ENCODE data around the gene DPH1. TPM values are rescaled to one million over a fixed set of nuclear protein-coding genes. Genes with fewer than 3 reads are reported as not detected.

The DPH1 gene
- 10 to 100 TPM; 40.1 to 45.0 TPM for total RNA-seq

DNA sequence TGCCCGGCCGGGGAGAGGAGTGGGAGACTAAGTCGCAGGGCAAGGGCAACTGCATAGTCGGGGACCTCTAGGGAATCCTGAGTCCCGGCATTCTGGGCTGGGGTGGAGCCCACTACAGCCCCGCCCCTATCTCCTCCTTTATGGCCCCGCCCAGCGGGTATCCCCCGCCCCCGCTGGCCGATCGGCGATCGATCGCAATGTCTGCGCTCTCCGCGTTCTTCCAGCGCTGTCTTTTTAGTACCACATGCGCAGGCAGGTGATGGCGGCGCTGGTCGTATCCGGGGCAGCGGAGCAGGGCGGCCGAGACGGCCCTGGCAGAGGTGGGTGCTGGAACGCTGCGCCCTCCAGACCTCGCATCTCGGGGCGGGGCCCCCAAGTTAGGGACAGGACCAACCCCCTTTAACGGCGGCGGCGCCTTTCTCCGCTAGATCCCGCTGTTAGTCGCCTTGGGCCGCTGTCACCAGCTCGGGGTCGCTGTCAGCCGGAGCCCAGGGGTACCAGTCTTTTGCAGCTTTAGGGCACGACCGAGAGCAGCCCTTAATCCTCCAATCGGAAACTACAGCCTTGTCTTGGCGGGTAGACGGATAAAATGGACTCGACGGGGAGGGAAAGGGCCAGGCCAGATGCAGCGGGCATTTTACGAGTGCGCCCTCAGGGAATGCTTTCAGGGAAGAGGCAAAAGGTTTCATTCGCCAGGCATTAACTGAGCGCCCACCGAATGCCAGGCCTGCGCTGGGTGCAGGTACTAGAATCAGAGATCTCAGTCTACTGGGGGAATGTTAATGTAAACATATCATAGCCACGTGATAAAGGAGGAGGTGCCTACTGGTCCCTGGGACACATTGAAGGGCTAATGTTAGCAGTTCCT is at the start of gene DPH1:
DPH1 (plus strand) TSS at position 243 of the 868 bp plus-strand sequence; CDS start at position 260, 17 bp downstream.
- POLR2A ChIA-PET, result no interaction called here
- CTCF ChIA-PET, result interaction anchor here (0.7 to 2.0 kb wide), 3 partner anchors 24 to 262 kb away, joined by 3 to 5 read pairs (median 5); no protein-coding TSS in a partner anchor

DNA sequence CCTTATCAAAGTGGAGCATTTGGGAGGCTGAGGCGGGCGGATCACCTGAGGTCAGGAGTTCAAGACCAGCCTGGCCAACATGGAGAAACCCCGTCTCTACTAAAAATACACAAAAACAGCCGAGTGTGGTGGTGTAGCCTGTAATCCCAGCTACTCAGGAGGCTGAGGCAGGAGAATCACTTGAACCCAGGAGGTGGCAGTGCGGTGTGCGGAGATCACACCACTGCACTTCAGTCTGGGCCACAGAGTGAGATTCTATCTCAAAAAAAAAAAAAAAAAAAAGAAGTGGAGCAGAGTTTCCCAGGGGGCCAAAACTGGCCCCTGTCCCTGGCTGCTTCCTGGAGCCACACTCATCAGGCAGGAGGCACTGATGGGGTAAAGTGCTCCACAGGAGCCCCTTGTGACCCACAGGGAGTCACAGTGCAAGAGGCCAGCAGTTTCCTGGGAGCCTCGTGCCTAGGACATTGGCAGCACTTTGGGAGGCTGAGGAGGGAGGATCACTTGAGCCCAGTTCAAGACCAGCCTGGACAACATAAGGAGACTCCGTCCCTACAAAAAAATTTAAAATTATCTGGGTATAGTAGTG is 49.2 kb upstream of the DPH1 start:
- CTCF ChIA-PET, result no interaction called here
- POLR2A ChIA-PET, result no interaction called here

DNA sequence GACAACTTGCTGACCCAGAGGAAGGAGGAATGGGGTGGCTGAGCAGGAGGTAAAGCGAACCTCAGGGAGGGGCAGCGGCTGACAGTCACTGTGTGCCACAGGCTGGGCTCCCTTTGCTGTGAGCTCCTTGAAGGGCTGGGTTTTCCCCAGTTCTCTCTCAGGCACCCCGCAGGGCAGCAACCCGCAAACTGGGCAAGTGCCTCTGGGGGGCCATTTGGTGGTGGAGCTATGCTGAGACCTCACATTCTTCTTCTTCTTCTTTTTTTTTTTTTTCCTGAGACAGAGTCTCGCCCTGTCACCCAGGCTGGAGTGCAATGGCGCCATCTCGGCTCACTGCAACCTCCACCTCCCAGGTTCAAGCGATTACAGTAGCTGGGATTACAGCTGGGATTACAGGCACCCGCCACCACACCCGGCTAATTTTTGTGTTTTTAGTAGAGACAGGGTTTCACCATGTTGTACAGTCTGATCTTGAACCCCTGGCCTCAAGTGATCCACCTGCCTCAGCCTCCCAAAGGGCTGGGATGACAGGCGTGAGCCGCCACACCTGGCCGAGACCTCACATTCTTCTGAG is 47.1 kb upstream of the DPH1 start:
- ChIA-PET CTCF (interaction anchor here (0.7 kb wide), 1 partner anchor 13 kb away, joined by 3 read pairs; no protein-coding TSS in a partner anchor), POLR2A (interaction anchor here (0.6 kb wide), 1 partner anchor 9 kb away, joined by 3 read pairs; no protein-coding TSS in a partner anchor)

DNA sequence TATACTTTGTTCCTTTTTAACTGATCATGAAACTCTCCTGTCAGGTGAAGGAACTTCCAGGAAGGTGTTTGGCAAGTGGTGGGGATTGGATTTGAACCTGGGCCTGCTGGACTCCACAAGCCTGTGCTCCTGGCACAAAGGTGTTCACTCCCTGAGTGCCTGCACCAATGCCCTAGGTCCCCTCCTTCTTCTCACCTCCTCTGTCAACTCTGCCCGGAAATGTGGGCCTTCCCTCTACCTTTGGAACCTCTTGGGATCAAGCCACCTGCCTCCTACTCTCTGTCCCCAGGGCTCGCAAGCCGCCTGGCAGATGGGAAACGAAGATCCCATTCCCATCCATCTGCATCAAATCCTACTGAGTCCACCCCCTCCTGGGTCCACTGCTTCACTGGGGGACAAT is 44.9 kb upstream of the DPH1 start:
- CTCF ChIA-PET, result interaction anchor here (0.5 kb wide), 1 partner anchor 9 kb away, joined by 3 read pairs; no protein-coding TSS in a partner anchor
- POLR2A ChIA-PET, result no interaction called here

DNA sequence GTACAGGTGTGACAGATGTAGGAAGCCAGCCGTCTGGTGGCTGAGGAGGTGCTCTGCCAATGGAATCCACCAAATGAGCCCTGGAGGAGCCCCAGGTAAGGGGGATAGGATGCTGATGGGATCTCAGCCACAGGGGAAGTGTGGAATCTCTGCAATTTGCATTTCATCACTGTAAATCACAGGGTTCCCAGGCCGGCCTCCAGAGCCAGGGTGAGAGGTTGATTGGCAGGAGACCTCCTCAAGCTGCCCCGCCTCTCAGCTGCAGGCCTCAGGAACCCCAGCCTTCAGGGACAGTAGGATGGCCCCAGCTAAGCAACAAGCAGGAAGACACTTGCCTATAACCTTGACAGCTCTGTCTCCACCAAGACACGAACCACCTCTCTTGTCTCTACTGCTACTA is 44.3 kb upstream of the DPH1 start:
- ChIA-PET CTCF (no interaction called here), POLR2A (no interaction called here)

DNA sequence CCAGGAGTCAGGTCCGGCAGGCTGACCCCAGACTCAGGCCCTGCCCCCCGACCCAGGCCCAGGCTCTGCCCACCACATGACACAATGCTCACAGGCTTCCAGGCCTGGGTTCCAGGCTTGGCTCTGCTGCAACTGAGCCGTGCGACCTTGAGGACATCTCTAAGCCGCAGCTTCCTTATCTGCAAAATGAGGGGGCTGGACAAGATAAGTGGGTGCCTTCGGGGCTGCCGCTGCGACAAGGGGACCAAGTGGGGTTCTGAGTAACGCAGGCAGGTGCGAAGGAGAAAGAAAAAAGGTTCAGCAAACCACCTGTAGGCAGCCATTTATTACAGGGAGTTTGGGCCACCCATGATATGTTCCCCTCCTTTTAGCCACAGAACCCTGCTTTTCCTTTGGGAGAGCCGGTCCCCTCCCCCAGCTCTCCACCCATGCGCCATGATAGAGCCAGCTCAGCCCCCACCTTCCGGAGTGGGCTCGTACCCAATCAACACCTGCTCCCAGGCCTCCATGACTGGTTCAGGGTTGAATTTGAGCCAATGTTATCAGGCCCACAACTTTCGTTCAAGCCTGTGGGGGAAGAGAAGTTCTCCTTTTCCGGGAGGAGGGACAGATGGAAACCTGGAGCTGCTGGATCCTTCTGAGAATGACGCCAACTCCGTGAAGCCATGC is 43.0 kb upstream of the DPH1 start:
- CTCF ChIA-PET, result no interaction called here
- POLR2A ChIA-PET, result no interaction called here

DNA sequence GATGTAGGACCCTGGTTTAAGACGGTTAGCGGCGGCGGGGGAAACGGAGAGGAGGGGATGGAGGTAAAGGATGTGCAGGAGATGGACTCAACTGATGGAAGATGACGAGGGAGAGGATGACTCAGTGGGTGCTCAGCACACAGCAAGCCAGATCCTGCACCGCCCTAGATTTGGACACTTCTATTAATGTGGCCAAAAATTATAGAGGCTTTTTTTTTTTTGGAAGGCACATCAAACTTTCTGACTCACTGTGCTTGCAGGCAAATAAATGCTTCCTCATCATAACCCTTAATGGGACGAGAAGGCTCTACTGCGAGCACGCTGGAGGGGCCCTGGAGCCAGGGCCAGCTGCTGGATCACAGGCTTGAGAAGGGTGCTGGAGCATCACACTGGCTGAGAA is 40.8 kb upstream of the DPH1 start:
- CTCF ChIA-PET, result no interaction called here

DNA sequence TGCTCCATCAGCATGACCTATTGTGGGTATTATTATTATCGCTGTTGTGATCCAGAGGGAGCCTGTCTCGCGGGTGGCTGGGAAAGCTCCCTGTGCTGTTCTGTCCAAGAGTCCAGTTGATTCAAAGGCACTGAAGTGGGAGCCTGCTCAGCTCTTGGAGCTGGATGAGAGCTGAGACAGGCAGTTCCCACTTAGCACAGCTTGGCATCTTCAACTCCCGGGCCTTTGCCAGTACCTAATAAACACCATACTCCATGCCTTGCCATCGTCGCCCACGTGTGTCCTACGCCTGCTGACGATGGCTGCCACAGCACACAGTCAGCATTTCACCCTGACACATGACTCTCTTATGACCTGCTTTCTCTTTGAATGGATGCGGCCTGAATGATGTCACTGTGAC is 37.4 kb upstream of the DPH1 start:
- CTCF ChIA-PET, result no interaction called here

More for the DNA sequence above, 40.8 kb upstream of the DPH1 start:
- POLR2A ChIA-PET, result no interaction called here

DNA sequence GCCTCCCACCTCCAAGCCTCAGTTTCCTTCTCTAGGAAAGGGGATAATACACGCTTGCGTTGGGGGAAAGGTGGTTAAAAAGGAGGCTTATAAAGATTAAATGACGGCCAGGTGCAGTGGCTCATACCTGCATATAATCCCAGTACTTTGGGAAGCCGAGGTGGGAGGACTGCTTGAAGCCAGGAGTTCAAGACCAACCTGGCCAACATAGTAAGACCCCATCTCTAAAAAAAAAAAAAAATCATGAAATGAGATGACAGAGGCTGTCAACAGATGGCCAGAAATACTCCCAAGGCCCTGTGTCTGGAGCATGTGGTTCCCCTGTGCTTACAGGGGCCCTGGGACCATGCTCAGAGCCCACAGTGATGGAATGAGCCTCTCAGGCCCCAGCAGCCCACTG is 35.2 kb upstream of the DPH1 start:
- POLR2A ChIA-PET, result no interaction called here

More for the DNA sequence above, 37.4 kb upstream of the DPH1 start:
- POLR2A ChIA-PET, result no interaction called here

DNA sequence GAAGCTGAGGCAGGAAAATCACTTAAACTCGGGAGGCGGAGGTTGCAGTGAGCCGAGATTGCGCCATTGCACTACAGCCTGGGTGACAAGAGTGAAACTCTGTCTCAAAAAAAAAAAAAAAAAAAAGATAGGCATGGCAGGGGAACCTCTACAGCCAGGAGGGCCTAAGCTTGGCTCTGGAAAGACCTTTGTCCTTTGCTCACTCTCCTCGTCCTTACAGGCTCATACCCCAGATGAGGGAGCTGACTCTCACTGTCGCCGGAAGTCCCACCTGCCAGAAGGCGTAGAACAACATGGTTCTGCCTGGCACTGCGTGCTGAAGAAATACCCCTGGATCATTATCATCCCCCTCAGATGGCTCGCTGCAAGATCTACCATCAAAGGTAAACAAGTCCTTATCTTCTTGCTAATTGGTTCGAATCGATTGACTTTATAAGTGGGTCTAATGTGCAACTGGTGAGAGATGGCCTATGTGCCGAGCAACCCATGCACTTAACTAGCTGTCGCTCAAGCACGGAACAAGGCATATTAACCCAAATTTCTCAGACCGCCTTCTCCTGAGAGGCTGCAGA is 34.5 kb upstream of the DPH1 start:
- CTCF ChIA-PET, result no interaction called here

More for the DNA sequence above, 35.2 kb upstream of the DPH1 start:
- CTCF ChIA-PET, result interaction anchor here (0.7 kb wide), 1 partner anchor 10 kb away, joined by 3 read pairs; no protein-coding TSS in a partner anchor

DNA sequence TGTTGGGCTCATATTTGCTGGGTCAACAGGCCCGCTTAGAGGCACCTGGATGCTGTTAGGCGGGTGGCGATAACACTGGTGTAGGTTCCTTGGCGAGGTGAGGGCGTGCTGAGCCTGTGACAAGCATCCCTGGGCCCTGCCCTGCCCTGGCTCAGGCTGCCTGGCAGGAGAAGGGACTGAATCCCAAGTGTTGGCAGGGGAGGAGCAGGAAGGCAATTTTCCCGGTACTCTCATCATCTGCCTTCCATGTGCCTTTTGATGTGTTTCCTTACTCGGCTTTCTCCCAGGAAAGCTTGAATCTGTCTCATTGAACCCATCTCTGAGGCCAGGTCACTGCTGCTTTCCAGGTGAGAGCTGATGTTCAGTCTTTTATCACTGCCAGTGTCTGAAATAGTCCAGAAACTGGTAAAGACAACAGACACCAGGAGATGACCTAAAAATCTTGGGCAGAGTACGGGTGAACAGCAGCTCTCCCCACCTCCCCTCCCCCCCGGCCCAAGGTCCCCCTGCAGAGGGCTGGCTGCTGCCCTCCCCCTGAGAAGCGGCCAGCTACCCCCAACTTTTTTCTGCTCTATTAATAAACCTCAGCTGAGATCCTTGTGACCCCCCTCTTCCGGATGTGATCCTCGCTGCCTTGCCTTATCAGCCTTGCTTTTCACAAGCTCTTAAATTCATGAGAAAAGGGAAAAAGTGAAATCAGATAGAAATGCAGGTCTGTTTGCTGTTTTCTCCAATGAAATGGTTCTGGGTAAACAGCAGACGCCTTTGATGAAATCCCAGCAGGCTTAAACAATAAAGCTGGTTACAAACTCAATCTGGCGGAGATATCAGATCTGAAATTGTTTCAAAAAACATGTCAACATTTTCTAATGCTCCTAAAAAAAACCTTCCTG is 33.8 kb upstream of the DPH1 start:
- POLR2A ChIA-PET, result interaction anchor here (0.5 kb wide), 1 partner anchor 14 kb away, joined by 3 read pairs; no protein-coding TSS in a partner anchor
- CTCF ChIA-PET, result no interaction called here

More for the DNA sequence above, 34.5 kb upstream of the DPH1 start:
- POLR2A ChIA-PET, result no interaction called here

DNA sequence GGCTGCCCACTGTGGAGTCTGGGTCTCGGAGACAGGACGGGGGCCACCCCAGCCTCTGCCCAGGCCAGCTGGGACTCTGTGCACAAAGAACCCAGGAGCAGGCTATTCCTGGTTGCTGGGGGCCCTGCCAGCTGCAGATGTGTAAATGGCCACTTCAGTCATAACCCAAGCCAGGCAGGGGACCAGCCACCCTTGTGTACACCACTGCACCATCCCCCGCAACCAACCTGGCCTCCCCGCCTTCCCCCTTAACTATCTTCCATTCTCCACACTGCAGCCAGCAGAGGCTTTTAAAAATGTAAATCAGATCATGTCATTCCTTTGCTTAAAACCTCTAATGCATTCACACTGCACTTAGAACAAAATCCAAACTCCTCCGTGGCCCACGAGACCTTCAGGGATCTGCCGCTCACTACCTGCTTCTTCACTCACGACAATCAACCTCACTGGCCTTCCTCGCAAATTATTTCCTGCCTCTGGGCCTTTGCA is 33.1 kb upstream of the DPH1 start:
- CTCF ChIA-PET, result no interaction called here

DNA sequence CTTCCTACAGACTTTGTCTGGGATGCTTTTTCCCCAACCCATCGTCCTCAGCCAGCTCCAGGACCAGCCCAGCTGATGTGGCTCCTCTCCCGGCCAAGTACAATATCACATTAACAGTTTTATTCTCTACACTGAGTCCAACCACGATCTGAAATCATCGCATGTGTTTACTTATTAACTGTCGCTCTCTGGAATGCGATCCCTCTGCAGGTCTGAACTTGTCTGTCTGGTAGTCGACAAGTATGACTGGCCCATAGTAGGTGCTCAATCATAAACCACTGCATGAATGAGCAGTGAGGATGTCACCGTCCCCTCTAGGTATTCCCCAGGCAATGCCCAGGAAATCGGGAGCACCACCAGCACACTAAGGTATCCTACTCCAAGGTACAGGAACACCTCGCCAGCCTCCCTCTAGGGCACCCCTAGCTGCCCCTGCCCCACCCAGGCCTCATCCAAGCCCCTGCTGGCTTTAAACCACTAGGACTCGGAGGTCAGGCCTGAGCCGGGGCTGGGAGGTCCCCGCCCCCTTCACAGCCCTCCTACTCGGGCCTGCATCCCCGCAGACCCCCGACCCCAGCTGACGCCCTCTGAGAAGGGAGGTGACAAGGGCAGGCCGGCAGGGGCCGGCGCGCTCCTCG is 32.5 kb upstream of the DPH1 start:
- ChIA-PET POLR2A (no interaction called here), CTCF (no interaction called here)

More for the DNA sequence above, 33.1 kb upstream of the DPH1 start:
- POLR2A ChIA-PET, result no interaction called here

DNA sequence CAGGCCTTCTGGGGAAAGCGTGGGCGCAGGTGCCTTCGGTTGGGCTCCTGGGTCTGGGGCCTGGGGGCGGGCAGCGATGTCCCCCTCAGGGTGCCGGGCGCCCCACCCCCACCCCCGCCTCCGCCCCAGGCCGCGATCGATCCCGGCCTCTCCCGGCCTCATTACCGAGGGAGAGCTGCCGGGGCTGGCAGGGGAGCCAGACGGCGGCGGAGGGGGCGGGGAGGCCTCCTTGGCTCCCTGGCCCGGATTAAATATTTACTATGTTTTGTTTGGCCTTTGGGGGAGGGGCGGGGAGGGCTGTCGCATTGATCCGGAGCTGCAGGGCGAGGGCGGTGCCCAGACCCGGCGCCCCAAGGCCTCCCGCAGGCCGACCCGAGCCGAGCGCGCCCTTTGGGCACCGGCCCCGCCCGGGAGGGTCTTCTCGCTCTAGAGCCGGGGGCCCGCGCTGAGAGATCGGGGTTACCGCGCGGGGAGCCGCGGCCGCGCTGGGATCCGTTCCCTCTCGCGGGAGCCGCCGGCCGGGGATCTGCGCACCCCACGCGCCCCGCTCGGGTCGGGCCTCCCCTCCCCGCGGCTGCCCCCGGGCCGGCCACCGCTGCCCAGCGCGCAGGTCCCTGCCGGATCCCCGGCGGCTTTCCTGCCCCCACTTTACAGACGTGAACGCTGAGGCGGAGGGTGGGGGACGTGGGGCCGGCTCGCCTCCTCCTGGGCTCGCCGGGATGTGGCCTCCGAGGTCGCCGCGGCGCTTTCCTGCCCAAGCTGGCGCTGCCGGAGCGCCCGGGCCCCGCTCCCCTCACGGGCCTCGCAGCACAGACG is 31.8 kb upstream of the DPH1 start:
- ChIA-PET CTCF (no interaction called here), POLR2A (no interaction called here)

DNA sequence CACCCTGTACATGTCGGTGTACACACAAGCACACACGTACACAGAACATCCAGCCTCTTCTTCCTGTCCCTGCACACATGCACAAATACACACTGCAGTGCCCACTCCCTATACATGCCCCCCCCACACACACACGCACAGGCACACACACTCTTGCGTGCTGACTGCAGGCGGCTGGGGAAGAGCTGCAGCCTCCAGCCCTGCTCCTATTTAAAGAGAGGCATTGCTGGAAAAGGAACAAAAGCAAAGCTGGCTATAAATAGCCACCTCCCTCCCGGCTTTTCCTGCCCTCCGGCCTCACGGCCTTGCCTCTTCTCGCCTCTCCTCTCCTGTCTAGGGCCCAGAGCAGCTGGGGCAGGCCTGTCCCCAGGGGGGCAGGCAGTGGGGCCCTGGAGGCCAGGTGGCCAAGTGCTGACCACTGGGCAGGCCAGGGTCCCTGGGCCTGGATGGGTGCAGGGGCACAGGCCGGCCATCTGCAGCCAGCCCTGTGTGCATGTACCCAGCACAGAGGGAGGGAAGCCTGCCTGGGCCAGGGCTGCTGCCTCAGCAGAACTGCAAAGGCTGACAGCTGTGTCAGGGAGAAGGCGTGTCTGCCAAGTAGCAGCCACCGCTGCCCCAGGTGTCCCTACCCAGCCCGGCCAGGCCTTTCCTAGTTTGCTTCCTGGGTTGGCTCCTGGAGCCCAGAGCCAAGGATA is 30.2 kb upstream of the DPH1 start:
- ChIA-PET CTCF (interaction anchor here (0.7 kb wide), 1 partner anchor 81 kb away, joined by 3 read pairs; no protein-coding TSS in a partner anchor), POLR2A (no interaction called here)

DNA sequence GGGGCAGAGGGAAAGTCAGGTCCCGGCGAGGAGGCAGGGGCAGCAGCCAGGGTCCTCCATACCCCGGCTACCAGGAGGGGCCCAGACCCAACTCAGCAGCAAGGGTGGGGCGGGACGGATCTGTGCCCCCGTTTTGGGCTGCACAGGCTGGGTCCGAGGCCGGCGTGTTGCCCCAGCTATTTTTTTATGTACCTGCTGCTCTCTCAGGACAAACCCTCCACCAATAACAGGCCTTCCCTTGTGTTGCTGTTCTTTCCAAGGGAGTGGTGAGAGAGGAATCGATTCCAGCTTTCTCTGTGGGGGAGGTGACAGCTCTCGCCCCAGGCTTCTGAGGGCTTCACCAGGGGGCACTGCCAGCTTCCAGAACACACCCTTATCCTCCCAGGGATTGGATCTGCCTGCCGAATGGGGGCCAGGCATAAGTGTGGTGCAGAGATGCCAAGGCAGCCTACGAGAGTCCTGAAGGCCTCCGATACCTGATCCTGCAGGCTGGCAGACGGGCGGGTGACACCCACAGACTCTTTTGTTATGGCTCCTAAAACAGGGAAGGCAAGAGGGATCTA is 27.1 kb upstream of the DPH1 start:
- ChIA-PET POLR2A (no interaction called here), CTCF (no interaction called here)

All from activated CD8-positive, alpha-beta memory T cell treated with anti-CD3 and anti-CD28 coated beads for 36 hours (primary cell).